GM15510 (cell line): ENCODE data around the gene ASCL5.

ENCODE experiments used
- POLR2A ChIP-seq: IDR thresholded peaks from 3 replicates; pipeline ENCODE4 v1.6.1; 2011; ENCODE audit warnings: borderline replicate concordance; ENCODE audit not compliant: insufficient read length; ENCODE audit errors: extremely low read depth

Gene ASCL5

GRCh38 chr1:201157949-201158348, 31.0 kb upstream of the ASCL5 start:
- no peak for TF ChIP-seq POLR2A

DNA sequence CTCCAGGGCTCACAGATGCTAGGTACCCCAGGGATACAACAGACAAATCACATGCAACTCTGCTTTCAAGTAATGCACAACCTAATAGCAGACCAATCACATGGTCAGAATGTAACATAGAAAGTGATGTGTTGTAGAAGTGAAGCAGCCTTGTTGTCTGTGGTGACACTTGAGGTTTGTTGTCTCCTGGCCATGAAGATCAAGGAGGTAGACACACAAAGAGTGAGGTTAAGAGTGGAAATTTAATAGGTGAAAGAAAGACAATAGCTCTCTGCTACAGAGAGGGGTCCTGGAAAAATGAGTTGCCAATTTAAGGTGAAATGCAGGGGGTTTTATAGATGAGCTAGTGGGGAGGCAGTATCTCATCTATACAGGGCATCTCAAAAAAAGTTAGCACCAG, 29.8 kb upstream of the ASCL5 start:
- TF ChIP-seq POLR2A: no peak

DNA sequence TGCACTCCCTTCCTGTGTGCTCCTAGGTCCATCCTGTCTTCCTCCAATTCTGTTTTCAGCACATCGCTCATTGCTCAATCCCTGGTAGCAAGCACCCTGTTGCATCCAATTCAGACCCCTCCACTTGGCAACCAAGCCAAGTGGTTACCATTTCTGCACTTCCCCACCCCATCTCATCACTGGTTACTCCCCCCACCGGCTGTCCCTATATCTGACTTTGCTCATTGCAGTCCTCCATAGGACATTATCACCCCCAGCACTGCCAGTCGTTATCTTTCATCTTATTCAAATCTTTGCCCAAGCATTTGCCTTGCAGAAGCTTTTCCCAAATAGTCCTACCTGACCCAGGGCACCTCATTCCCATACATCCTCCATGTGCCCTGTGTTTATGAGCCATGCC, 29.4 kb upstream of the ASCL5 start:
- no peak for TF ChIP-seq POLR2A

DNA sequence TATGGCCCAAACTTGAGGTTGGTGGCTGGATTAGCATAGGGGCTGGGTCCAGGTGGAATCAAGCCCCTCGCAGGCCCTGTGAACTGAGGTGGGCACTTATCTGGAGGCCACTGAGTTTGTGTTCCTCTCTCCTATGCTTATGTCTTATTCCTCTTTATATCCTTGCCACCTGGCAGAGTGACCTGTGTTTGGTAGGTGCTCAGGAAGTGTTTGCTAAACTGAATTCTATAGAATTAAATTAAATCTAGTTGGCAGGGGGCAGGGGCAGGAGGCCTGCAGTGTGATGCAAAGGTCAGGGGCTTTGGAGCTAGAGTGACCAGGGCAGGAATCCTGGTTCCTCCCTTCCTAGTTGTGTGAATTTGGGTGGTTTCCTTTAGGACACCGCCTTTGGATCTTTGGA, 28.4 kb upstream of the ASCL5 start:
- no peak for TF ChIP-seq POLR2A

GRCh38 chr1:201154389-201155165, 27.6 kb upstream of the ASCL5 start, which contains the start of gene TMEM9:
Gene TMEM9, minus strand, starts transcription at chr1:201154474. Its CDS starts 551 bp downstream, at chr1:201153923.
- TF ChIP-seq POLR2A: no peak

DNA sequence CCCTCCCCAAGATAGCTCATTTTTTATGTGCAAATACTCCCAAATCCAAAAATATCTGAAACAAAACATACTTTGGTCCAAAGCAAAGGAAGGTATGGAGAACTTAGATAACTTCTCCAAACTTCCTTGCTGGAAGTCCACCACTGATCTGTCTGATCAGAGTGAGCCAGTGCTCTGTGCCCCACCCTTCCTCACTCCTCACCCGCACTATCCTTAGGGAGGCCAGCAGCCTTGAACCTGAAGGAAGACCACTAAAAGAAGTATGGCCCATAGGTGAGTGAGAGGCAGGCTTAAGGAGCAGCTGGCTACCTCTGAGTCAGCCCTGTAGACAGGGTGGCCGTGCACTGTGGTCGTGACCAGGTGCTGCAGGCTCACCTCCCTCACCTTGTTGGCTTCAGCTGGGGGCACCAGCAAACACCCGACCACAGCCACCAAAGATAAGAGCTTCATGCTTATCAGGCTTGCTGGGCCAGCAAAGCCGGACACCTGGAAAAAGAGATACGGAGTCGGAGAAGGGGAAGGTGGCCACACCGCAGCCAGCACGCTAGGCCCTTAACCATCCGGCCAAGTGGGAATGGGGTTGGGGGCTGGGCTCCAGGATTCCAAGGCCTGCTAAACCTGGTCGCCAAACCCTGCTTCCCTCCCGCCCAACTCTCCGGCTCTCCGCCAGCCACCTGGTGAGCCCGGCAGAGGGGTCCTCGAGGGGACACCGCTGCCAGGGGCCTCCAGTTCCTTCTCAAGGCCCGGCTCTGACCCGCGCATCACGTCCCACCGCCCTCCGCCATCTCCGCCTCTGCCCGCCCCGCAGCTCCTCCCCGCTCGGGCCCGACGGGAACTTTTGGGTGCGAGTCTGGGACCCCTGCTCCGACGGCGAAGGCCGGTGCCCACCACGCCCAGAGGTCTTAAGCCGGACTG, 26.7 kb upstream of the ASCL5 start:
- TF ChIP-seq POLR2A: no peak

GRCh38 chr1:201149400-201149799, 22.4 kb upstream of the ASCL5 start:
- no peak for TF ChIP-seq POLR2A

DNA sequence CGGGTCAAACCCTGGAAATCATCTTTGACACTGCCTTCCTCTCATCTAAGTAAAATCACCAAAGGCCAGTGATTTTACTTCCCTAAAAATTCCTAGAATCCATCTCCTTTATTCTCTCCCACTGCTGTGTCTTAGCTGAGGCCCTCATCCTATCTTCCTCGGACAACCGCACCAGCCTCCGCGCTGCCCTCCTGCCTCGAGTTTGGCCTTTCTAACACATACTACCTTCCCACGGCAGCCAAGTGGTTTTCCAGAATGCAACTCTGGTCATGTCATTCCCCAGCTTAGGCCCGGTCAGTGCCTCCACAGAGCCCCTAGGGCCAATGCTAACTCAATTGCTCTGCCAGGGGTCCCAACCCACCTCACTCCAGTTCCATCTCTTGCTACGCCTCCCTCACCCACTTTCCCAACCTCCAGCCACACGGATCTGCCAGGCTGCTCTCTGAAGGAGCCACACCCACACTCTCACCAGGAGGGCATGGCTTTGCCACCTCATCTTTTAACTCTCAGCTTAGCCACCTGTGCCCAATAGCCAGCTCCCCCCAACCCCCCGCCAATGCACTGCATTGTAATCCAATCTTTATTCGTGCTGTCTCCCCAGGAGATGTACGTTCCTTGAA, 20.5 kb upstream of the ASCL5 start:
- no peak for TF ChIP-seq POLR2A

DNA sequence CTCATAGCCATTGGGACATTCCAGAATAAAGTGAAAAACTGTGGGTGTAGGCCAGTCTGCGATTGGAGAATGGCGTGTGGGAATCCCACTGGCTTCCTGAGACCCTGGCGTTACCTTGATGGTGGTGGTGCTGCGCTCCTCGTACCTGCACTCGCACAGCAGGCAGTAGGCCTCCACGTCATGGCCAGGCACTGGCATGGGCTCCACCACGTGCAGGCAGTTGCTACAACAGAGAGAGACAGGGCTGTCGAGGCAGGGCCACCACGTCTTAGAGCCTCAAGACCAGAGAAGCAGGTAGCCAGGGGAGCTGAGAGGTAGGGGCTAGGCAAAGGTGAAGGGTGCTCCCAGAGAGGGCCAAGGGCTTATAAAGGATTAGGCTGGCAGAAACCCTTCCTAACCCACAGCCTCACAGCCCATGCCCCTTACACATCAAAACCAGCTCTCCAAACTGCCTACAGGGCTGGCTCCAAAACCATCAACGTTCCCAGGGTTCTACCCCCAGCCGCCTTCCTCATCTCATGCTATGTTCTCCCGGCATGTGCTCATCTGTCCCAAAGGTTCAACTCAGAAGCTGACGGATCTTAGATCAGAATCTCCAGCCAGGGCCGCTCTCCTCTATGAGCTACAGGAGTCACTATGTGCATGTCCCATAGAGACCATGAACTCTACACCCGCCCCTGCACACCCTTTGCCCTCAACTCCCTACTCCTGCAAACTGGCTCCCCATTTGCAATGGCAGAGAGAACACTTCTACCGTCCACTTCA, 19.8 kb upstream of the ASCL5 start:
- TF ChIP-seq POLR2A: no peak

GRCh38 chr1:201145816-201146215, 18.8 kb upstream of the ASCL5 start:
- TF ChIP-seq POLR2A: no peak

- TF ChIP-seq POLR2A: no peak
Measured at GRCh38 chr1:201145132-201145531, 18.1 kb upstream of the ASCL5 start.

GRCh38 chr1:201144701-201145100, 17.7 kb upstream of the ASCL5 start:
- TF ChIP-seq POLR2A: no peak

DNA sequence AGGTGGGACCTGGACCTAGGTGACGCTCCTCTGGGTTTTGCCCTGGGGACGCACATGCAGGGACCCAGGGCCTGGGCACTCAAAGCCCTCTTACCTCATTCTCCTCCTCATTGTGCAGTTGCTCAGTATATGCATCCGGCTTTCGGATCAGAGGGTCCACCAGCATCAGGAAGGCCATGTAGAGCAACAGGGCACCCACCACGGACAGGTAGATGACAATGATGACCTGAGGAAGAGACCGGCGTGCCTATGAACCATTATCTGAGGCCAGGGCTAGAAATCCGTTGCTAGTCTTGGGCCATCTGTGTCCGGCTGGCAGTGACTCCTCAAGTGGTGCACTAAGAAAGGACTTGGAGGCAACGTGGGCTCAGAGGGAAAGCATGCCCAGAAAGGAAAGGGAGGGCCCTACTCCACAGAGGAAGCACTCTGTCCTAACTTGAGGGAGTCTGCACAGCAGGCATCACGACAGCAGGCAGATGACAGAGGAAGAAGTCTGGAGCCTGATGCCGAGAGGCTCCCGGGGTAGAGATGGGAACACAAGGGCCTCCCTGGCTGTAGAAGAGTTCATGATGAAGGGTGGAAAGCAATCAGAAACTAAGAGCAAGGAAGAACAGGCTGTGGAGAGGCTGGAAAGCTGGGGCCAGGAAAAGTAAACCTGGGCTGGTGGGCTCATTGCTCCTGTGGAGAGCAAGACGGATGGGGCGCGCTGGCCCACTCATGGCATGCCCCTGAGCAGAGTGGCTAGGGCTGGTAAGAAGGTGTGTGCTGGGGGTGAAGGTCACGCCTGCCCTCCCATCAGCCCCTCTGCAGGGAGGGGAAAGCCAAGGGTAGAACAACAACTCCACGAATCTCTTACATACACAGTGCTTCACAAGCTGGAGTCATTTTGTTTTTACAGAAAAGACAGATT, 17.0 kb upstream of the ASCL5 start:
- no peak for TF ChIP-seq POLR2A
